Measurements from ENCODE around the gene SAMSN1.
"Not testable (repeated sequence)": the region's sequence is repeated elsewhere in the genome, so short reads cannot be mapped to it uniquely, and the experiment has no call there.

The SAMSN1 gene

GRCh38 chr21:14548779-14549178 is 2.7 kb upstream of the SAMSN1 start:
- Mint-ChIP-seq H3K36me3 (ENCODE audit: low read depth) (peaks cover 9% of the 10 kb centered on the region), H3K9me3 (peaks cover 5% of the 10 kb centered on the region), H3K27ac (peak overlapping the region; percentile 98), H3K27me3 (no peaks in the 10 kb centered on the region), H3K4me3 (peak overlapping the region; percentile 82), H3K4me1 (ENCODE audit: low read depth) (peaks cover 58% of the 10 kb centered on the region)

- Mint-ChIP-seq H3K4me1 (ENCODE audit: low read depth) (peaks cover 63% of the 10 kb centered on the region), H3K27ac (peak overlapping the region; percentile 98), H3K27me3 (no peaks in the 10 kb centered on the region), H3K36me3 (ENCODE audit: low read depth) (peaks cover 10% of the 10 kb centered on the region), H3K9me3 (peaks cover 5% of the 10 kb centered on the region), H3K4me3 (peak overlapping the region; percentile 82)
These were observed 1.9 kb upstream of the SAMSN1 start for GRCh38 chr21:14547834-14548513.

GRCh38 chr21:14546719-14547118 is 604 bp upstream of the SAMSN1 start:
- H3K9me3 Mint-ChIP-seq; H3K4me3 Mint-ChIP-seq; H3K27me3 Mint-ChIP-seq; H3K36me3 Mint-ChIP-seq (ENCODE audit: low read depth): not testable (repeated sequence)
- peak overlapping the region; percentile 36 for H3K27ac Mint-ChIP-seq
- peaks cover 73% of the 10 kb centered on the region for H3K4me1 Mint-ChIP-seq (ENCODE audit: low read depth)

- Mint-ChIP-seq H3K27me3 (no peaks in the 10 kb centered on the region), H3K4me3 (peak overlapping the region; percentile 80), H3K27ac (peak overlapping the region; percentile 88), H3K4me1 (ENCODE audit: low read depth) (peaks cover 75% of the 10 kb centered on the region), H3K9me3 (no peaks in the 10 kb centered on the region), H3K36me3 (ENCODE audit: low read depth) (peaks cover 26% of the 10 kb centered on the region)
These were observed 2.1 kb downstream of the SAMSN1 start for GRCh38 chr21:14543983-14544382.

- Mint-ChIP-seq H3K9me3 (no peaks in the 10 kb centered on the region), H3K36me3 (ENCODE audit: low read depth) (peaks cover 26% of the 10 kb centered on the region), H3K27ac (peak overlapping the region; percentile 79), H3K27me3 (no peaks in the 10 kb centered on the region), H3K4me3 (peak overlapping the region; percentile 88), H3K4me1 (ENCODE audit: low read depth) (peaks cover 75% of the 10 kb centered on the region)
These were observed 3.5 kb downstream of the SAMSN1 start for GRCh38 chr21:14542638-14543037.

- Mint-ChIP-seq H3K9me3 (peaks cover 3% of the 10 kb centered on the region), H3K4me3 (peak overlapping the region; percentile 88), H3K27ac (peak overlapping the region; percentile 97), H3K27me3 (no peaks in the 10 kb centered on the region), H3K4me1 (ENCODE audit: low read depth) (peaks cover 75% of the 10 kb centered on the region), H3K36me3 (ENCODE audit: low read depth) (peaks cover 32% of the 10 kb centered on the region)
These were observed 4.1 kb downstream of the SAMSN1 start for GRCh38 chr21:14541841-14542490.

GRCh38 chr21:14538483-14538882 is 7.6 kb downstream of the SAMSN1 start:
- Mint-ChIP-seq H3K27ac (peak overlapping the region; percentile 88), H3K36me3 (ENCODE audit: low read depth) (peaks cover 59% of the 10 kb centered on the region), H3K4me1 (ENCODE audit: low read depth) (peaks cover 93% of the 10 kb centered on the region), H3K4me3 (peak overlapping the region; percentile 50), H3K9me3 (peaks cover 18% of the 10 kb centered on the region), H3K27me3 (no peaks in the 10 kb centered on the region)

- Mint-ChIP-seq H3K9me3 (peaks cover 18% of the 10 kb centered on the region), H3K27ac (peak overlapping the region; percentile 88), H3K27me3 (no peaks in the 10 kb centered on the region), H3K4me1 (ENCODE audit: low read depth) (peaks cover 97% of the 10 kb centered on the region), H3K36me3 (ENCODE audit: low read depth) (peaks cover 66% of the 10 kb centered on the region), H3K4me3 (no peak overlapping the region)
These were observed 9.2 kb downstream of the SAMSN1 start for GRCh38 chr21:14536929-14537328.

- peak overlapping the region; percentile 100 for H3K27ac Mint-ChIP-seq
- H3K27me3 Mint-ChIP-seq: no peaks in the 10 kb centered on the region
- H3K9me3 Mint-ChIP-seq: peaks cover 18% of the 10 kb centered on the region
- H3K4me1 Mint-ChIP-seq (ENCODE audit: low read depth): peaks cover 97% of the 10 kb centered on the region
- H3K4me3 Mint-ChIP-seq: peak overlapping the region; percentile 83
- peaks cover 57% of the 10 kb centered on the region for H3K36me3 Mint-ChIP-seq (ENCODE audit: low read depth)
These were observed 10.4 kb downstream of the SAMSN1 start for GRCh38 chr21:14535702-14536101.

GRCh38 chr21:14533499-14534428 is 12.4 kb downstream of the SAMSN1 start:
- Mint-ChIP-seq H3K36me3 (ENCODE audit: low read depth) (peaks cover 57% of the 10 kb centered on the region), H3K9me3 (peaks cover 22% of the 10 kb centered on the region), H3K27me3 (no peaks in the 10 kb centered on the region), H3K4me1 (ENCODE audit: low read depth) (peaks cover 95% of the 10 kb centered on the region), H3K27ac (peak overlapping the region; percentile 100), H3K4me3 (peak overlapping the region; percentile 83)

- peak overlapping the region; percentile 95 for H3K27ac Mint-ChIP-seq
- H3K4me3 Mint-ChIP-seq: peak overlapping the region; percentile 51
- peaks cover 17% of the 10 kb centered on the region for H3K9me3 Mint-ChIP-seq
- peaks cover 94% of the 10 kb centered on the region for H3K4me1 Mint-ChIP-seq (ENCODE audit: low read depth)
- no peaks in the 10 kb centered on the region for H3K27me3 Mint-ChIP-seq
- peaks cover 52% of the 10 kb centered on the region for H3K36me3 Mint-ChIP-seq (ENCODE audit: low read depth)
These were observed 14.3 kb downstream of the SAMSN1 start for GRCh38 chr21:14531757-14532316.

- H3K36me3 Mint-ChIP-seq (ENCODE audit: low read depth): peaks cover 40% of the 10 kb centered on the region
- peak overlapping the region; percentile 60 for H3K4me3 Mint-ChIP-seq
- peak overlapping the region; percentile 95 for H3K27ac Mint-ChIP-seq
- H3K9me3 Mint-ChIP-seq: peaks cover 11% of the 10 kb centered on the region
- no peaks in the 10 kb centered on the region for H3K27me3 Mint-ChIP-seq
- H3K4me1 Mint-ChIP-seq (ENCODE audit: low read depth): peaks cover 93% of the 10 kb centered on the region
These were observed 15.5 kb downstream of the SAMSN1 start for GRCh38 chr21:14530592-14530991.

- H3K4me3 Mint-ChIP-seq: peak overlapping the region; percentile 72
- peaks cover 91% of the 10 kb centered on the region for H3K4me1 Mint-ChIP-seq (ENCODE audit: low read depth)
- H3K27me3 Mint-ChIP-seq: no peaks in the 10 kb centered on the region
- H3K9me3 Mint-ChIP-seq: peaks cover 4% of the 10 kb centered on the region
- peaks cover 29% of the 10 kb centered on the region for H3K36me3 Mint-ChIP-seq (ENCODE audit: low read depth)
- H3K27ac Mint-ChIP-seq: peak overlapping the region; percentile 96
These were observed 17.3 kb downstream of the SAMSN1 start for GRCh38 chr21:14528815-14529214.

GRCh38 chr21:14527696-14528652 is 18.1 kb downstream of the SAMSN1 start:
- H3K36me3 Mint-ChIP-seq (ENCODE audit: low read depth): peaks cover 28% of the 10 kb centered on the region

More at GRCh38 chr21:14527696-14528652, 18.1 kb downstream of the SAMSN1 start:
- peak overlapping the region; percentile 96 for H3K27ac Mint-ChIP-seq
- peak overlapping the region; percentile 76 for H3K4me3 Mint-ChIP-seq
- H3K27me3 Mint-ChIP-seq: no peaks in the 10 kb centered on the region
- peaks cover 91% of the 10 kb centered on the region for H3K4me1 Mint-ChIP-seq (ENCODE audit: low read depth)
- H3K9me3 Mint-ChIP-seq: peaks cover 4% of the 10 kb centered on the region

Measured in stimulated activated naive CD8-positive, alpha-beta T cell treated with anti-CD3 and anti-CD28 coated beads, Interleukin-15, Interleukin-2, amounts not matched to agents 100 ng/mL and 50 ng/mL, for 24 hours (primary cell).